ENCODE results near the gene GFI1B. TPM values are rescaled to one million over a fixed set of nuclear protein-coding genes. Genes with fewer than 3 reads are reported as not detected.
A peak's percentile ranks its signal among the peaks of the same experiment; 100 is the strongest.

Gene GFI1B
- total and polyA plus RNA-seq, 2 donors (not counting 1 experiment from before 2014, with no cell fraction given) = under 0.01 to 0.06 TPM

- Histone ChIP-seq H3K27ac (ENCODE audit: insufficient read depth, low read length) (no peak overlapping the region), H3K9me3 (ENCODE audit: control insufficient read depth, insufficient read depth, low read depth, low read length) (no peaks in the 10 kb centered on the region), H3K9ac (ENCODE audit: insufficient read depth, low read length) (no peak overlapping the region), H2AFZ (ENCODE audit: low read length) (no peak overlapping the region), H4K20me1 (ENCODE audit: control insufficient read depth, extremely low read depth, insufficient read depth, low read length) (no peaks in the 10 kb centered on the region), H3K4me1 (ENCODE audit: control insufficient read depth, extremely low read depth, insufficient read depth, low read length) (no peaks in the 10 kb centered on the region), H3K4me3 (replicated peaks in 1 of 4; ENCODE audit: control extremely low read depth in 1 of 4, insufficient read depth in 1 of 4, low read depth in 3 of 4, low read length in 4 of 4) (no peak overlapping the region), H3K27me3 (ENCODE audit: control insufficient read depth, insufficient read depth, low read length) (peaks cover 23% of the 10 kb centered on the region), H3K36me3 (ENCODE audit: control insufficient read depth, insufficient read depth, low read length) (no peaks in the 10 kb centered on the region), H3K4me2 (ENCODE audit: extremely low read depth, insufficient read depth, low read length) (no peak overlapping the region), H3K79me2 (ENCODE audit: control insufficient read depth, insufficient read depth, low read length) (no peaks in the 10 kb centered on the region)
- TF ChIP-seq EZH2 (IDR thresholded peaks at IDR 0.05; ENCODE audit: low read length, missing control alignments) = no peak
- TF ChIP-seq, protein P1, sequence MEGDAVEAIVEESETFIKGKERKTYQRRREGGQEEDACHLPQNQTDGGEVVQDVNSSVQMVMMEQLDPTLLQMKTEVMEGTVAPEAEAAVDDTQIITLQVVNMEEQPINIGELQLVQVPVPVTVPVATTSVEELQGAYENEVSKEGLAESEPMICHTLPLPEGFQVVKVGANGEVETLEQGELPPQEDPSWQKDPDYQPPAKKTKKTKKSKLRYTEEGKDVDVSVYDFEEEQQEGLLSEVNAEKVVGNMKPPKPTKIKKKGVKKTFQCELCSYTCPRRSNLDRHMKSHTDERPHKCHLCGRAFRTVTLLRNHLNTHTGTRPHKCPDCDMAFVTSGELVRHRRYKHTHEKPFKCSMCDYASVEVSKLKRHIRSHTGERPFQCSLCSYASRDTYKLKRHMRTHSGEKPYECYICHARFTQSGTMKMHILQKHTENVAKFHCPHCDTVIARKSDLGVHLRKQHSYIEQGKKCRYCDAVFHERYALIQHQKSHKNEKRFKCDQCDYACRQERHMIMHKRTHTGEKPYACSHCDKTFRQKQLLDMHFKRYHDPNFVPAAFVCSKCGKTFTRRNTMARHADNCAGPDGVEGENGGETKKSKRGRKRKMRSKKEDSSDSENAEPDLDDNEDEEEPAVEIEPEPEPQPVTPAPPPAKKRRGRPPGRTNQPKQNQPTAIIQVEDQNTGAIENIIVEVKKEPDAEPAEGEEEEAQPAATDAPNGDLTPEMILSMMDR (conservative IDR thresholded peaks at IDR 0.05 in 1 of 2, IDR thresholded peaks at IDR 0.05 in 1 of 2; ENCODE audit: low read depth in 1 of 2, low read length in 2 of 2) = no peak
- DNase-seq (ENCODE audit: low read depth in 2 of 2) = no peak
Measured at GRCh38 chr9:132991351-132992300, 13.1 kb downstream of the GFI1B start.

DNA sequence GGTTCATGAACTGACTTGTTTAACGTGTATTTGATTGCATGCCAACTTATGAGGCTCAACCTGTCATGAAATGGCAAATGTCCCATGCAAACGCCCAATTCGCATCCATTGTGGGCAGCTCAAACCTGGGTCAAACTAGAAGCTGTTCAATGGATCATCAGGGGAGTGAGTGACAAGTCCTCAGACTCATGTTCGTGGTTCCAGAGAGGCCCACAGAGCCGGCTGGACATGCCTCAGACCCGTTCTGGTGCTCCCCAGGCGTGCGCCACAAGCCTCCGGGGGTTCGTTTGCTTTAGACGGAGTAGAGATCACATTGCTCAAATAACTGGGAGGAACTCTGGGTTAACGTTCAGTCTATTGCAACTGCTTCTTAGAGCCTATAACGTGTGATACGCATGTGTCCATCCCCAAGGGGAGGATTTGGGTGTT, 15.0 kb downstream of the GFI1B start:
- no peaks in the 10 kb centered on the region for H3K4me1 ChIP-seq (ENCODE audit: control insufficient read depth, extremely low read depth, insufficient read depth, low read length)
- no peak for TF ChIP-seq EZH2 (IDR thresholded peaks at IDR 0.05; ENCODE audit: low read length, missing control alignments)
- TF ChIP-seq, protein P1 (conservative IDR thresholded peaks at IDR 0.05 in 1 of 2, IDR thresholded peaks at IDR 0.05 in 1 of 2; ENCODE audit: low read depth in 1 of 2, low read length in 2 of 2) = no peak
- H3K4me2 ChIP-seq (ENCODE audit: extremely low read depth, insufficient read depth, low read length) = no peak overlapping the region
- H3K27me3 ChIP-seq (ENCODE audit: control insufficient read depth, insufficient read depth, low read length) = peaks cover 23% of the 10 kb centered on the region
- DNase-seq (ENCODE audit: low read depth in 2 of 2) = no peak
- no peaks in the 10 kb centered on the region for H3K79me2 ChIP-seq (ENCODE audit: control insufficient read depth, insufficient read depth, low read length)
- no peaks in the 10 kb centered on the region for H3K9me3 ChIP-seq (ENCODE audit: control insufficient read depth, insufficient read depth, low read depth, low read length)
- no peaks in the 10 kb centered on the region for H4K20me1 ChIP-seq (ENCODE audit: control insufficient read depth, extremely low read depth, insufficient read depth, low read length)
- H3K27ac ChIP-seq (ENCODE audit: insufficient read depth, low read length) = no peak overlapping the region
- H3K9ac ChIP-seq (ENCODE audit: insufficient read depth, low read length) = no peak overlapping the region
- H2AFZ ChIP-seq (ENCODE audit: low read length) = no peak overlapping the region
- H3K36me3 ChIP-seq (ENCODE audit: control insufficient read depth, insufficient read depth, low read length) = no peaks in the 10 kb centered on the region
- H3K4me3 ChIP-seq (replicated peaks in 1 of 4; ENCODE audit: control extremely low read depth in 1 of 4, insufficient read depth in 1 of 4, low read depth in 3 of 4, low read length in 4 of 4) = no peak overlapping the region

- TF ChIP-seq, protein P1 (conservative IDR thresholded peaks at IDR 0.05 in 1 of 2, IDR thresholded peaks at IDR 0.05 in 1 of 2; ENCODE audit: low read depth in 1 of 2, low read length in 2 of 2) = no peak
- peak; percentile 33 for TF ChIP-seq EZH2 (IDR thresholded peaks at IDR 0.05; ENCODE audit: low read length, missing control alignments)
- H3K9me3 ChIP-seq (ENCODE audit: control insufficient read depth, insufficient read depth, low read depth, low read length) = no peaks in the 10 kb centered on the region
- no peak overlapping the region for H3K27ac ChIP-seq (ENCODE audit: insufficient read depth, low read length)
Measured at GRCh38 chr9:132994410-132995120, 16.1 kb downstream of the GFI1B start.

More at GRCh38 chr9:132994410-132995120, 16.1 kb downstream of the GFI1B start:
- no peak overlapping the region for H2AFZ ChIP-seq (ENCODE audit: low read length)
- no peaks in the 10 kb centered on the region for H3K79me2 ChIP-seq (ENCODE audit: control insufficient read depth, insufficient read depth, low read length)
- no peaks in the 10 kb centered on the region for H3K4me1 ChIP-seq (ENCODE audit: control insufficient read depth, extremely low read depth, insufficient read depth, low read length)
- H4K20me1 ChIP-seq (ENCODE audit: control insufficient read depth, extremely low read depth, insufficient read depth, low read length) = no peaks in the 10 kb centered on the region
- no peak overlapping the region for H3K9ac ChIP-seq (ENCODE audit: insufficient read depth, low read length)
- no peak overlapping the region for H3K4me3 ChIP-seq (replicated peaks in 1 of 4; ENCODE audit: control extremely low read depth in 1 of 4, insufficient read depth in 1 of 4, low read depth in 3 of 4, low read length in 4 of 4)
- H3K27me3 ChIP-seq (ENCODE audit: control insufficient read depth, insufficient read depth, low read length) = peaks cover 23% of the 10 kb centered on the region
- H3K36me3 ChIP-seq (ENCODE audit: control insufficient read depth, insufficient read depth, low read length) = no peaks in the 10 kb centered on the region
- DNase-seq (ENCODE audit: low read depth in 2 of 2) = peak; percentile 35 to 56
- H3K4me2 ChIP-seq (ENCODE audit: extremely low read depth, insufficient read depth, low read length) = no peak overlapping the region

All from fibroblast of lung (primary cell).